Measurements from ENCODE around the gene FBLIM1.

FBLIM1 gene

GRCh38 chr1:15765495-15766194 lies 7.0 kb downstream of the FBLIM1 start:
- in situ Hi-C loops (cut with HindIII; ENCODE audit: low sequenced_read_pairs) = no loop called here

- in situ Hi-C loops (cut with HindIII; ENCODE audit: low sequenced_read_pairs) = no loop called here
Observed at GRCh38 chr1:15767941-15768340, 9.3 kb downstream of the FBLIM1 start.

GRCh38 chr1:15768388-15768787 lies 9.8 kb downstream of the FBLIM1 start:
- in situ Hi-C loops (cut with HindIII; ENCODE audit: low sequenced_read_pairs) = no loop called here

GRCh38 chr1:15770313-15770962 lies 11.8 kb downstream of the FBLIM1 start:
- in situ Hi-C loops (cut with HindIII; ENCODE audit: low sequenced_read_pairs) = no loop called here

- in situ Hi-C loops (cut with HindIII; ENCODE audit: low sequenced_read_pairs) = no loop called here
Observed at GRCh38 chr1:15771836-15772515, 13.4 kb downstream of the FBLIM1 start.

GRCh38 chr1:15775706-15776105 lies 17.1 kb downstream of the FBLIM1 start:
- in situ Hi-C loops (cut with HindIII; ENCODE audit: low sequenced_read_pairs) = no loop called here

- in situ Hi-C loops (cut with HindIII; ENCODE audit: low sequenced_read_pairs) = no loop called here
Observed at GRCh38 chr1:15777909-15778707, 19.5 kb downstream of the FBLIM1 start.

GRCh38 chr1:15785683-15786082 lies 27.1 kb downstream of the FBLIM1 start:
- in situ Hi-C loops (cut with HindIII; ENCODE audit: low sequenced_read_pairs) = no loop called here

GRCh38 chr1:15786581-15786980 lies 28.0 kb downstream of the FBLIM1 start:
- in situ Hi-C loops (cut with HindIII; ENCODE audit: low sequenced_read_pairs) = no loop called here

GRCh38 chr1:15788624-15789301 lies 30.2 kb downstream of the FBLIM1 start:
- in situ Hi-C loops (cut with HindIII; ENCODE audit: low sequenced_read_pairs) = no loop called here

- in situ Hi-C loops (cut with HindIII; ENCODE audit: low sequenced_read_pairs) = no loop called here
Observed at GRCh38 chr1:15796086-15796462, 37.5 kb downstream of the FBLIM1 start.

- in situ Hi-C loops (cut with HindIII; ENCODE audit: low sequenced_read_pairs) = no loop called here
Observed at GRCh38 chr1:15797614-15798390, 39.2 kb downstream of the FBLIM1 start.

GRCh38 chr1:15799004-15799867 lies 40.6 kb downstream of the FBLIM1 start:
- in situ Hi-C loops (cut with HindIII; ENCODE audit: low sequenced_read_pairs) = no loop called here

- in situ Hi-C loops (cut with HindIII; ENCODE audit: low sequenced_read_pairs) = no loop called here
Observed at GRCh38 chr1:15799928-15800835, 41.6 kb downstream of the FBLIM1 start.

GRCh38 chr1:15802234-15802965 lies 43.8 kb downstream of the FBLIM1 start:
- in situ Hi-C loops (cut with HindIII; ENCODE audit: low sequenced_read_pairs) = no loop called here

- in situ Hi-C loops (cut with HindIII; ENCODE audit: low sequenced_read_pairs) = no loop called here
Observed at GRCh38 chr1:15803380-15803779, 44.8 kb downstream of the FBLIM1 start.

GRCh38 chr1:15804060-15804459 lies 45.5 kb downstream of the FBLIM1 start:
- in situ Hi-C loops (cut with HindIII; ENCODE audit: low sequenced_read_pairs) = no loop called here
